Uterus (tissue), 2 donors: ENCODE results near the gene ST6GALNAC3.

Experiments used
- CTCF ChIP-seq, 4 experiments: fragments of 200-600 bp in 2 of 4; fragments of 450-650 bp in 2 of 4; sonication (generic) in 2 of 4; IDR thresholded peaks; one replicate each; pipeline ENCODE4 v1.5.1; 2016 to 2019; ENCODE audit warnings: antibody characterized with exemption in 4 of 4, mild to moderate bottlenecking in 2 of 4, moderate library complexity in 1 of 4
- POLR2A ChIP-seq, 2 donors: fragments of 450-650 bp; IDR thresholded peaks; one replicate each; pipeline ENCODE4 v1.6.1; 2016; ENCODE audit warnings: antibody characterized with exemption in 2 of 2, mild to moderate bottlenecking in 1 of 2, moderate library complexity in 1 of 2

- no peak for TF ChIP-seq POLR2A (IDR thresholded peaks at IDR 0.05)
- TF ChIP-seq CTCF (IDR thresholded peaks at IDR 0.05): no peak
Observed at GRCh38 chr1:76470166-76470565, 395.6 kb downstream of the ST6GALNAC3 start.
